Neutrophil (primary cell): Measurements from ENCODE around the gene NPC1.

ENCODE experiments used
- H3K27ac ChIP-seq: fragments of 200-600 bp; sonication (generic); 2 replicates; pipeline ENCODE4 v1.5.1; 2016; ENCODE audit warnings: mild to moderate bottlenecking, moderate library complexity
- H3K27me3 ChIP-seq: fragments of 200-600 bp; sonication (generic); 2 replicates; pipeline ENCODE4 v1.6.0; 2016; ENCODE audit warnings: mild to moderate bottlenecking
- H3K36me3 ChIP-seq: fragments of 200-600 bp; sonication (generic); 2 replicates; pipeline ENCODE4 v1.5.1; 2017
- H3K4me1 ChIP-seq, 2 experiments: fragments of 200-600 bp in 1 of 2; sonication (generic) in 1 of 2; 1 replicate in 1 of 2; 2 replicates in 1 of 2; pipeline versions ENCODE4 v1.5.1 to v1.6.1; 2013 to 2016; ENCODE audit warnings: low read depth in 1 of 2, low read length in 1 of 2, mild to moderate bottlenecking in 1 of 2, moderate library complexity in 1 of 2; ENCODE audit not compliant: control insufficient read depth in 1 of 2, insufficient read depth in 1 of 2
- H3K4me3 ChIP-seq, 2 experiments: fragments of 200-600 bp in 1 of 2; sonication (generic) in 1 of 2; 1 replicate in 1 of 2; 2 replicates in 1 of 2; pipeline ENCODE4 v1.5.1; 2013 to 2016; ENCODE audit warnings: low read depth in 1 of 2, low read length in 1 of 2, mild to moderate bottlenecking in 1 of 2, moderate library complexity in 1 of 2
- H3K9me3 ChIP-seq: fragments of 200-600 bp; sonication (generic); 2 replicates; pipeline ENCODE4 v1.5.1; 2016
- CTCF ChIP-seq: fragments of 200-600 bp; sonication (generic); IDR thresholded peaks from 2 replicates; pipeline ENCODE4 v1.5.1; 2016; ENCODE audit warnings: antibody characterized with exemption

The NPC1 gene

GRCh38 chr18:23545247-23545789 is 41.0 kb downstream of the NPC1 start:
- Histone ChIP-seq H3K4me3 (no peak overlapping the region), H3K36me3 (peaks cover 81% of the 10 kb centered on the region), H3K9me3 (no peaks in the 10 kb centered on the region), H3K27me3 (no peaks in the 10 kb centered on the region), H3K4me1 (peaks cover 0 to 10% of the 10 kb centered on the region in 2 experiments), H3K27ac (no peak overlapping the region)
- TF ChIP-seq CTCF: no peak

DNA sequence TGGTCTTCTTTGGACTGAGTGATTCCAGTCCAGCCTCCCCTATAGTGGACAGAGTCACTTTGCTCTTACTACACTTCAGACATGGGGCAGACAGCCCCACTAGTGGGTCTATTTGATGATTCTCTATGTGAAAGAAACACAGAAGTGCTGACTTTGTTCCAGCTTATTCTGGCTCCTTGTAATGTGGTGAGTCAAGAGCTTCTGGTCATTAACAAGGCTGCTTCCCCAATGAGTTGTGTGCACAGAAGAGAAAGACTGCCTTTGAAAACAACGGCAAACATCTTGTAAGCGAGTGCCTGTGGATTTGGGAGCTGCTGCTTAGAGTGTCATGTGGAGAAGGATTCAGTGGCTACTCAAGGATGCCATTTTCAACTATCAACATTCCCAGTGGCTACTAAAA is 43.8 kb downstream of the NPC1 start:
- H3K36me3 ChIP-seq: peaks cover 91% of the 10 kb centered on the region
- no peak overlapping the region for H3K27ac ChIP-seq
- TF ChIP-seq CTCF: no peak
- H3K4me3 ChIP-seq: no peak overlapping the region
- H3K27me3 ChIP-seq: no peaks in the 10 kb centered on the region
- H3K9me3 ChIP-seq: no peaks in the 10 kb centered on the region
- peaks cover 0 to 10% of the 10 kb centered on the region in 2 experiments for H3K4me1 ChIP-seq

DNA sequence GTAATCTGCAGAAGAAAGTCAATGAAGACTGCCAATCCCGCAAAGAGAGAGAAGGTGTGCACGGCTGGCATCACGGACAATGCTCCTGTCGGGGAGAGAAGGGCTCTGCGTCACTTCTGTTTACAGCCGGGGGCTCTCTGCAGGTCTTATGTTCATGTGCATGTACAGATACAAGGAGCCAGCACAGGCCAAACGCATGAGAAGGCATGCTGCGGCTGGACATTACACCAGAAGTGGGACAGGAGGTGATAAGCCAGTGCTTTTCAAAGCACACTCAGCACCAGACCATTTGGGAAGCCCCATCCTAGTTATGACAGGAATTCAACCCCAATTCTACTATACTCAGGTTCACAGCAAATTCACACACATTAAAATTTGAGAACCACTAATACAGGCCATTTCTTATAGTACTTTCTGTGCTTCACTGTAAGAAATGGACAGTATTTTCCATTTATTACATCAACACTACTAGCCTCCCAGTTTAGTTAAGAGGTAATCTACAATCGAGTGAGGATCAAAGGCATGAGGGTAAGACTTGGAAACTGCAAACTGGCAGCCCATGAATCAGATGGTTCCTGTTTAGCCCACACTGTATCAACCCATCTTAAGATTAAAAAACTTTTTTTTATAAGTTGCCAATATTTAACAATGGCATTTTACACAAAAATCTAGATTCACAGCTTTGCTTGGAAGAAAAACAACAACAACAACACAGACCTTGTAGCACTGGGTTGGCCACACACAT is 44.8 kb downstream of the NPC1 start:
- Histone ChIP-seq H3K36me3 (peaks cover 91% of the 10 kb centered on the region), H3K4me3 (no peak overlapping the region), H3K27me3 (no peaks in the 10 kb centered on the region), H3K27ac (no peak overlapping the region), H3K4me1 (peaks cover 0 to 10% of the 10 kb centered on the region in 2 experiments), H3K9me3 (no peaks in the 10 kb centered on the region)
- TF ChIP-seq CTCF: no peak

DNA sequence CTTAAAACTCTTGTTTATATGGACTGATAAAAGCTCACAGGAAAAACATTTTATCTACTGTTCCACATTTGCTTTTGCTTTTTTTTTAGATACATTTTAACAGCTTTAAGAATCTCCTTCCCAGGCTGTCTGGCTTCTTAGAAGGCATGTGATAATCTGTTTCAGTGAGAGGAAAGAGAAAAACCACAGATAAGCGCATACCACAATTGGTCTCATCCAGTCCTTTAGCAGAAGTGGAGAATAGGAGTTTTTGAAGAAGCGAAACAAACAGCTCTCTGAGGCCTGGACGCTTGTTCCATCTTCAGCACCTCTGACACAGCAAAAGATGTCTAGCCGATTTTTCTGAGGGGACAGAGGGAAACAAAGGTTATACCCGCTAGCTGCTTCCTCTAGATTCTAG is 45.4 kb downstream of the NPC1 start:
- peaks cover 0 to 10% of the 10 kb centered on the region in 2 experiments for H3K4me1 ChIP-seq
- TF ChIP-seq CTCF: no peak
- H3K9me3 ChIP-seq: no peaks in the 10 kb centered on the region
- H3K27ac ChIP-seq: no peak overlapping the region
- H3K27me3 ChIP-seq: no peaks in the 10 kb centered on the region
- no peak overlapping the region for H3K4me3 ChIP-seq
- peaks cover 94% of the 10 kb centered on the region for H3K36me3 ChIP-seq

DNA sequence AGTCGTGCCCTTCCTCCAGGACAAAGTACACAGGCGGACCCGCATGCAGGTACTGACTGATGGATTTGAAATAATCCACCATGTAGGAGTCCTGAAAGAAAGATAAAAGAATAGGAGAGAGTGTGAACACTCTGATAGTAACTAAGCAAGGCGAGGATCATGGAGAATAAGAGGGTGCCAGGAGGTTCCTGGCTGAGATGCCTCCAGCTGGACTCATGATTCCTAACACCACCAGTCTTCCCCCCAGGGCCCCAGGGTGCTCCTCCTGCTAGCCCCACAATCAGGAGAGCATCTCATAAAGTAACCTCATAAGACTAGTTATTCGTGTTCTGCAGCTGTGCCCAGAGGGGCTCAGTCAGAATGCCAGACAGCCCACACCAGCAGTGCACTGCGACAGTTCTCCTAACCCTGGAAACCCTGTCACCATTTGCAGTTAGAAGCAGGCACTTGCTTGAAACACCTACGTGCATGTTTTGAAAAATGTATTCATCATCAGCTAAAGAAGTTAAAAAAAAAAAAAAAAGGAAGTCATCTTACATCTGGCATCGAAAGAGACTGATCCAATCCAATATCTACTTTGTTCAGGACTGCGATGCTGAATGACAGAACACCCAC is 46.3 kb downstream of the NPC1 start:
- no peaks in the 10 kb centered on the region for H3K27me3 ChIP-seq
- no peaks in the 10 kb centered on the region for H3K9me3 ChIP-seq
- no peak for TF ChIP-seq CTCF
- H3K4me1 ChIP-seq: peaks cover 0 to 10% of the 10 kb centered on the region in 2 experiments
- no peak overlapping the region for H3K4me3 ChIP-seq
- no peak overlapping the region for H3K27ac ChIP-seq
- peaks cover 94% of the 10 kb centered on the region for H3K36me3 ChIP-seq
